ENCODE measurements around the gene RTTN.

RTTN gene

DNA sequence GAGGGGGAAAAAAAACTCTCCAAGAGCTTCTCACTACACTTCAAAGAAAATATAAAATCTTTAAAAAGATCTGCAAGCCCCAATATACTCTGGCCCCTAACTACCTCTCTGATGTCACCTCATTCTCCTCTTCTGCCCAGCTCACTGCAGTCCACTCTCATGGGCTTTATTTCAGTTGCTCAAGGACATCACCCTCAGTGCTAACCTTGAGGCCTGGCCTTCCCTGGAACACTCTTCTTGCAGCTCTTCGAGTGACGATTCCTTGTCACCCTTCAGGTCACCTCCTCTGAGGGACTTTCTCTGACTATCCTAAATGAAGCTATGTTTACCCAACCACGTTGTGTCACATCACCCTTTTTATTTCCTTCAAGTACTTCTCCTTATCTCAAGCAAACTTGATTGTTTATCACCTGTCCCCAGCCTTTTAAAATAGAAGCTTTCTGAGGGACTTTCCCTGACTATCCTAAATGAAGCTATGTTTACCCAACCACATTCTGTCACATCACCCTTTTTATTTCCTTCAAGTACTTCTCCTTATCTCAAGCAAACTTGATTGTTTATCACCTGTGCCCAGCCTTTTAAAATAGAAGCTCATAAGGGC, 10.4 kb downstream of the RTTN start:
- Histone ChIP-seq H2BK5ac (ENCODE audit: low read depth, low read length, poor library complexity, severe bottlenecking) (no peak overlapping the region), H2AK5ac (ENCODE audit: low read length, severe bottlenecking) (no peak overlapping the region), H3K4me1 (ENCODE audit: control insufficient read depth, insufficient read depth, low read depth, low read length) (no peaks in the 10 kb centered on the region), H3K27ac (ENCODE audit: low read length, poor library complexity, severe bottlenecking) (no peak overlapping the region), H3K9ac (ENCODE audit: low read length) (peak overlapping the region; percentile 2), H4K8ac (ENCODE audit: low read length) (no peak overlapping the region), H3K23ac (ENCODE audit: low read length in 2 of 2) (no peak overlapping the region), H3K79me1 (replicated peaks; ENCODE audit: low read length, poor library complexity, severe bottlenecking) (peaks cover 5% of the 10 kb centered on the region), H2BK12ac (ENCODE audit: low read length in 2 of 2) (no peak overlapping the region), H3K9me3 (ENCODE audit: control insufficient read depth, low read length) (no peaks in the 10 kb centered on the region), H2BK120ac (ENCODE audit: low read depth, low read length) (no peak overlapping the region), H2BK15ac (ENCODE audit: low read depth, poor library complexity, severe bottlenecking) (no peak overlapping the region), H3K14ac (ENCODE audit: low read length in 2 of 2) (no peak overlapping the region), H3K4ac (ENCODE audit: low read depth in 1 of 2, low read length in 2 of 2) (no peak overlapping the region), H3K18ac (ENCODE audit: low read depth in 1 of 2, low read length in 2 of 2) (no peak overlapping the region), H4K91ac (ENCODE audit: low read length) (no peak overlapping the region), H3K4me2 (ENCODE audit: low read length, poor library complexity, severe bottlenecking) (no peak overlapping the region), H3K36me3 (ENCODE audit: control insufficient read depth in 1 of 2, insufficient read depth in 2 of 2, low read depth in 1 of 2, low read length in 2 of 2) (peaks cover 3 to 61% of the 10 kb centered on the region in 2 experiments), H2AFZ (ENCODE audit: low read depth, low read length) (no peak overlapping the region), H3K4me3 (ENCODE audit: insufficient read depth in 1 of 2, low read depth in 1 of 2, low read length in 2 of 2) (no peak overlapping the region), H3K27me3 (ENCODE audit: control insufficient read depth in 1 of 2, insufficient read depth in 1 of 2, low read length in 2 of 2) (no peaks in the 10 kb centered on the region)
- no peak for DNase-seq
- 94% methylated on average over 3 of the region's 3 CpGs for WGBS

- Histone ChIP-seq H3K4ac (ENCODE audit: low read depth in 1 of 2, low read length in 2 of 2) (no peak overlapping the region), H3K9me3 (ENCODE audit: control insufficient read depth, low read length) (no peaks in the 10 kb centered on the region), H4K91ac (ENCODE audit: low read length) (no peak overlapping the region), H3K36me3 (ENCODE audit: control insufficient read depth in 1 of 2, insufficient read depth in 2 of 2, low read depth in 1 of 2, low read length in 2 of 2) (peaks cover 3 to 54% of the 10 kb centered on the region in 2 experiments), H2BK5ac (ENCODE audit: low read depth, low read length, poor library complexity, severe bottlenecking) (no peak overlapping the region), H3K23ac (ENCODE audit: low read length in 2 of 2) (no peak overlapping the region), H3K18ac (ENCODE audit: low read depth in 1 of 2, low read length in 2 of 2) (no peak overlapping the region), H3K4me1 (ENCODE audit: control insufficient read depth, insufficient read depth, low read depth, low read length) (no peaks in the 10 kb centered on the region), H2BK12ac (ENCODE audit: low read length in 2 of 2) (no peak overlapping the region), H3K79me1 (replicated peaks; ENCODE audit: low read length, poor library complexity, severe bottlenecking) (peaks cover 5% of the 10 kb centered on the region), H2BK15ac (ENCODE audit: low read depth, poor library complexity, severe bottlenecking) (no peak overlapping the region), H4K8ac (ENCODE audit: low read length) (no peak overlapping the region), H3K27ac (ENCODE audit: low read length, poor library complexity, severe bottlenecking) (no peak overlapping the region), H3K4me2 (ENCODE audit: low read length, poor library complexity, severe bottlenecking) (no peak overlapping the region), H3K27me3 (ENCODE audit: control insufficient read depth in 1 of 2, insufficient read depth in 1 of 2, low read length in 2 of 2) (no peaks in the 10 kb centered on the region), H2AFZ (ENCODE audit: low read depth, low read length) (no peak overlapping the region), H2AK5ac (ENCODE audit: low read length, severe bottlenecking) (no peak overlapping the region), H2BK120ac (ENCODE audit: low read depth, low read length) (no peak overlapping the region), H3K4me3 (ENCODE audit: insufficient read depth in 1 of 2, low read depth in 1 of 2, low read length in 2 of 2) (no peak overlapping the region), H3K9ac (ENCODE audit: low read length) (no peak overlapping the region), H3K14ac (ENCODE audit: low read length in 2 of 2) (no peak overlapping the region)
- DNase-seq: no peak
- WGBS: 100% methylated on average over 1 of the region's 4 CpGs
These were observed 11.1 kb downstream of the RTTN start for GRCh38 chr18:70194227-70194890.

- Histone ChIP-seq H3K18ac (ENCODE audit: low read depth in 1 of 2, low read length in 2 of 2) (no peak overlapping the region), H2AK5ac (ENCODE audit: low read length, severe bottlenecking) (no peak overlapping the region), H2BK5ac (ENCODE audit: low read depth, low read length, poor library complexity, severe bottlenecking) (no peak overlapping the region), H2AFZ (ENCODE audit: low read depth, low read length) (no peak overlapping the region), H4K8ac (ENCODE audit: low read length) (no peak overlapping the region), H3K9me3 (ENCODE audit: control insufficient read depth, low read length) (no peaks in the 10 kb centered on the region), H3K36me3 (ENCODE audit: control insufficient read depth in 1 of 2, insufficient read depth in 2 of 2, low read depth in 1 of 2, low read length in 2 of 2) (peaks cover 3 to 39% of the 10 kb centered on the region in 2 experiments), H3K4me2 (ENCODE audit: low read length, poor library complexity, severe bottlenecking) (no peak overlapping the region), H3K4me1 (ENCODE audit: control insufficient read depth, insufficient read depth, low read depth, low read length) (no peaks in the 10 kb centered on the region), H2BK12ac (ENCODE audit: low read length in 2 of 2) (no peak overlapping the region), H3K27me3 (ENCODE audit: control insufficient read depth in 1 of 2, insufficient read depth in 1 of 2, low read length in 2 of 2) (no peaks in the 10 kb centered on the region), H3K23ac (ENCODE audit: low read length in 2 of 2) (no peak overlapping the region), H2BK15ac (ENCODE audit: low read depth, poor library complexity, severe bottlenecking) (no peak overlapping the region), H3K9ac (ENCODE audit: low read length) (no peak overlapping the region), H4K91ac (ENCODE audit: low read length) (no peak overlapping the region), H3K27ac (ENCODE audit: low read length, poor library complexity, severe bottlenecking) (no peak overlapping the region), H2BK120ac (ENCODE audit: low read depth, low read length) (no peak overlapping the region), H3K79me1 (replicated peaks; ENCODE audit: low read length, poor library complexity, severe bottlenecking) (peaks cover 3% of the 10 kb centered on the region), H3K4ac (ENCODE audit: low read depth in 1 of 2, low read length in 2 of 2) (no peak overlapping the region), H3K4me3 (ENCODE audit: insufficient read depth in 1 of 2, low read depth in 1 of 2, low read length in 2 of 2) (no peak overlapping the region), H3K14ac (ENCODE audit: low read length in 2 of 2) (no peak overlapping the region)
- peak; percentile 49 for DNase-seq
- WGBS: 55% methylated on average over 3 of the region's 3 CpGs
These were observed 15.0 kb downstream of the RTTN start for GRCh38 chr18:70190529-70190928.

GRCh38 chr18:70188113-70188512, 17.4 kb downstream of the RTTN start:
- no peak overlapping the region for H2BK120ac ChIP-seq (ENCODE audit: low read depth, low read length)
- H3K18ac ChIP-seq (ENCODE audit: low read depth in 1 of 2, low read length in 2 of 2): no peak overlapping the region
- no peak overlapping the region for H3K4me3 ChIP-seq (ENCODE audit: insufficient read depth in 1 of 2, low read depth in 1 of 2, low read length in 2 of 2)
- no peak overlapping the region for H2BK5ac ChIP-seq (ENCODE audit: low read depth, low read length, poor library complexity, severe bottlenecking)
- H2AK5ac ChIP-seq (ENCODE audit: low read length, severe bottlenecking): no peak overlapping the region
- H2BK15ac ChIP-seq (ENCODE audit: low read depth, poor library complexity, severe bottlenecking): no peak overlapping the region
- peaks cover 2% of the 10 kb centered on the region for H3K79me1 ChIP-seq (replicated peaks; ENCODE audit: low read length, poor library complexity, severe bottlenecking)
- H3K9me3 ChIP-seq (ENCODE audit: control insufficient read depth, low read length): no peaks in the 10 kb centered on the region
- H4K91ac ChIP-seq (ENCODE audit: low read length): no peak overlapping the region
- no peak overlapping the region for H4K8ac ChIP-seq (ENCODE audit: low read length)
- H3K23ac ChIP-seq (ENCODE audit: low read length in 2 of 2): no peak overlapping the region
- peak overlapping the region; percentile 28 for H3K9ac ChIP-seq (ENCODE audit: low read length)
- H2AFZ ChIP-seq (ENCODE audit: low read depth, low read length): no peak overlapping the region
- peak; percentile 18 for DNase-seq
- no peak overlapping the region for H2BK12ac ChIP-seq (ENCODE audit: low read length in 2 of 2)
- H3K4ac ChIP-seq (ENCODE audit: low read depth in 1 of 2, low read length in 2 of 2): no peak overlapping the region
- no peak overlapping the region for H3K4me2 ChIP-seq (ENCODE audit: low read length, poor library complexity, severe bottlenecking)
- no peaks in the 10 kb centered on the region for H3K4me1 ChIP-seq (ENCODE audit: control insufficient read depth, insufficient read depth, low read depth, low read length)
- H3K27ac ChIP-seq (ENCODE audit: low read length, poor library complexity, severe bottlenecking): no peak overlapping the region
- no peak overlapping the region for H3K14ac ChIP-seq (ENCODE audit: low read length in 2 of 2)
- no peaks in the 10 kb centered on the region for H3K27me3 ChIP-seq (ENCODE audit: control insufficient read depth in 1 of 2, insufficient read depth in 1 of 2, low read length in 2 of 2)
- H3K36me3 ChIP-seq (ENCODE audit: control insufficient read depth in 1 of 2, insufficient read depth in 2 of 2, low read depth in 1 of 2, low read length in 2 of 2): peaks cover under 1 to 38% of the 10 kb centered on the region in 2 experiments

Data from mesenchymal stem cell (in vitro differentiated cells and primary cell).